RWPE2 (cell line): Measurements from ENCODE around the gene TTC39A.

ENCODE experiments used
- ATAC-seq: fragments of 200-7000 bp; cut with Tn5 transposase; 3 replicates; pipeline ENCODE4 v1.9.1; 2021; ENCODE audit warnings: low read depth
- DNase-seq: peaks from one replicate; pipeline ENCODE4 v3.0.0-alpha.2; 2020; ENCODE audit warnings: low spot score
- H3K27ac ChIP-seq: fragments of 450-650 bp; 2 replicates; pipeline ENCODE4 v1.5.1; 2017; ENCODE audit warnings: mild to moderate bottlenecking; ENCODE audit not compliant: poor library complexity, severe bottlenecking
- H3K27me3 ChIP-seq: fragments of 250-450 bp; sonication (Bioruptor Pico); 2 replicates; pipeline ENCODE4 v1.5.1; 2021; ENCODE audit warnings: mild to moderate bottlenecking, moderate library complexity; ENCODE audit not compliant: insufficient read depth, poor library complexity, severe bottlenecking
- H3K36me3 ChIP-seq: fragments of 250-450 bp; sonication (Bioruptor Pico); 2 replicates; pipeline ENCODE4 v1.5.1; 2020; ENCODE audit warnings: low read depth, mild to moderate bottlenecking, moderate library complexity
- H3K4me1 ChIP-seq: fragments of 250-450 bp; sonication (Bioruptor Pico); 2 replicates; pipeline ENCODE4 v1.5.1; 2021; ENCODE audit warnings: mild to moderate bottlenecking, moderate library complexity; ENCODE audit not compliant: insufficient read depth, poor library complexity, severe bottlenecking
- H3K4me3 ChIP-seq: fragments of 250-450 bp; sonication (Bioruptor Pico); 2 replicates; pipeline ENCODE4 v1.5.1; 2021; ENCODE audit warnings: mild to moderate bottlenecking, moderate library complexity; ENCODE audit not compliant: severe bottlenecking
- H3K9me3 ChIP-seq: fragments of 250-450 bp; sonication (Bioruptor Pico); 2 replicates; pipeline ENCODE4 v1.5.1; 2021; ENCODE audit warnings: mild to moderate bottlenecking, moderate library complexity; ENCODE audit not compliant: severe bottlenecking
- TF ChIP-seq, protein P1 (sequence below): fragments of 450-650 bp; IDR thresholded peaks from one replicate; pipeline ENCODE4 v1.5.1; 2017; ENCODE audit warnings: mild to moderate bottlenecking, moderate library complexity; ENCODE audit not compliant: poor library complexity, severe bottlenecking

Gene TTC39A

DNA sequence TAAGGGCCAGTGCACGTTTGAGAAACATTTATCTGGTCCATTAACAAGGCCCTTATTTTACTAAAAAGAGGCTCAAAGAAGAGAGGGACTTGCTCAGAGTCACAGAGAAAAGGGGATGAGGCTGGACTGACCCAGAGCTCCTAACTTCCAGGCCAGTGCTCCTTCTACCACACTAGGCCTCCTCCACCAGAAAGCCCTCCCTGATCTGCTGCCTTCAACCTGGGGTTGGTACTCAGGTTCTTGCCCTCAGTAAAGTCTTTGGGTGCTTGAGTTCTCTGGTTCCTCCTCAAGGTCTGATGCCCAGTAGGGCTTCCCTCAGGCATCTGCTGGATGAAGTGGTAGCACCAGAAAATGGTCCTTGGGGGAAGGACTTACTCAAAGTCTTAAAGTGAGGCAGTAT, 26.0 kb downstream of the TTC39A start:
- no peak for ATAC-seq
- Histone ChIP-seq H3K9me3 (no peaks in the 10 kb centered on the region), H3K4me3 (no peak overlapping the region), H3K4me1 (no peaks in the 10 kb centered on the region), H3K27me3 (no peaks in the 10 kb centered on the region), H3K36me3 (no peaks in the 10 kb centered on the region), H3K27ac (no peak overlapping the region)
- TF ChIP-seq, protein P1, sequence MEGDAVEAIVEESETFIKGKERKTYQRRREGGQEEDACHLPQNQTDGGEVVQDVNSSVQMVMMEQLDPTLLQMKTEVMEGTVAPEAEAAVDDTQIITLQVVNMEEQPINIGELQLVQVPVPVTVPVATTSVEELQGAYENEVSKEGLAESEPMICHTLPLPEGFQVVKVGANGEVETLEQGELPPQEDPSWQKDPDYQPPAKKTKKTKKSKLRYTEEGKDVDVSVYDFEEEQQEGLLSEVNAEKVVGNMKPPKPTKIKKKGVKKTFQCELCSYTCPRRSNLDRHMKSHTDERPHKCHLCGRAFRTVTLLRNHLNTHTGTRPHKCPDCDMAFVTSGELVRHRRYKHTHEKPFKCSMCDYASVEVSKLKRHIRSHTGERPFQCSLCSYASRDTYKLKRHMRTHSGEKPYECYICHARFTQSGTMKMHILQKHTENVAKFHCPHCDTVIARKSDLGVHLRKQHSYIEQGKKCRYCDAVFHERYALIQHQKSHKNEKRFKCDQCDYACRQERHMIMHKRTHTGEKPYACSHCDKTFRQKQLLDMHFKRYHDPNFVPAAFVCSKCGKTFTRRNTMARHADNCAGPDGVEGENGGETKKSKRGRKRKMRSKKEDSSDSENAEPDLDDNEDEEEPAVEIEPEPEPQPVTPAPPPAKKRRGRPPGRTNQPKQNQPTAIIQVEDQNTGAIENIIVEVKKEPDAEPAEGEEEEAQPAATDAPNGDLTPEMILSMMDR, result no peak
- no peak for DNase-seq

DNA sequence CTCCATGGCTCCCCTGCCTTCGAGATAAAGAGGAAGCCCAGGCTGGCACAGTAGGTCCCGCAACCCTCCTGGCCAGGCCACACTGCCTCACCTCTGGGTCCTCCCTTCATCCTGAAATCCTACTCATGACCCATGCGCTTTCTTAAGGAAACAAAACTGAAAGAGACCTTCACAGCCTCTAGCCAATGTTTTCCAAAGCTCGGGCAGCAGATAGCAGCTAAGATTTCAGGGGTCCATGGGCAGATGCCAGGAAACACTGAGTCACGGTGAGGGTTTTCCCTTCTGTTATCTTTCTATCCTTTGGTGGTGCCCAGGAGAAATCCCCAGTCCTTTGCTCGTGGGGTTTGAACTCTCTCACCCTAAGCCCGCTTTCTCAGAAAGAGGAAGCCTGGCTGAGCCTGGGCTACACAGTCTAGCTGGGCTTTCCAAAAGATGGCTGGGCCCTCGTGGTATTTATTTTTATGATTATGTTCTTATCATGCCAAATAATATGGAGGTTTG, 26.6 kb downstream of the TTC39A start:
- H3K27me3 ChIP-seq, result no peaks in the 10 kb centered on the region
- H3K4me3 ChIP-seq, result no peak overlapping the region
- no peaks in the 10 kb centered on the region for H3K4me1 ChIP-seq
- no peak for ATAC-seq
- H3K27ac ChIP-seq, result no peak overlapping the region
- DNase-seq, result no peak
- TF ChIP-seq, protein P1, result no peak
- H3K9me3 ChIP-seq, result no peaks in the 10 kb centered on the region
- no peaks in the 10 kb centered on the region for H3K36me3 ChIP-seq

- no peaks in the 10 kb centered on the region for H3K4me1 ChIP-seq
- H3K36me3 ChIP-seq, result no peaks in the 10 kb centered on the region
- no peak for DNase-seq
- no peak overlapping the region for H3K27ac ChIP-seq
- TF ChIP-seq, protein P1, result no peak
- H3K27me3 ChIP-seq, result no peaks in the 10 kb centered on the region
- no peak for ATAC-seq
- no peak overlapping the region for H3K4me3 ChIP-seq
- no peaks in the 10 kb centered on the region for H3K9me3 ChIP-seq
Observed at GRCh38 chr1:51303315-51303714, 27.0 kb downstream of the TTC39A start.

DNA sequence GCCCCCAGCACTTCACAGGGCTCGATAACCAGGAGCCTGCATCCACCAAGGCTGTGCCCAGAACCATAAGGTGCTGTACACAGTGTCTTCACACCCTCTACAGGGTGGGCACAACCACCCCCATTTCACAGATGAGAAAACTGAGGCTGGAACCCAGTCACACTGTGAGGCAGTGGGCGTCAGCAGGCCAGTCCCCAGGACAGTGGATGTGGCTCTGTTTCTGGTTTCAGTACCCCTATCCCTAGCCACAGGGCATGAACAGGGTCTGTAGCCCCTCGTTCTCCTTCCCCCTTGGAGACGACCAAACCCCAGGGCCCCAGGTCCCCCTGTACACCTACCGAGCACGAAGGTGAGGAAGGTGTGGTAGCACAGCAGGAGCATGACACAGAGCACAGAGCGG, 27.6 kb downstream of the TTC39A start:
- TF ChIP-seq, protein P1, result no peak
- H3K4me1 ChIP-seq, result no peaks in the 10 kb centered on the region
- DNase-seq (no peak), ATAC-seq (no peak)
- H3K36me3 ChIP-seq, result no peaks in the 10 kb centered on the region
- H3K4me3 ChIP-seq, result no peak overlapping the region
- H3K27me3 ChIP-seq, result no peaks in the 10 kb centered on the region
- no peak overlapping the region for H3K27ac ChIP-seq
- no peaks in the 10 kb centered on the region for H3K9me3 ChIP-seq

- no peak overlapping the region for H3K27ac ChIP-seq
- TF ChIP-seq, protein P1, result no peak
- H3K36me3 ChIP-seq, result no peaks in the 10 kb centered on the region
- DNase-seq (no peak), ATAC-seq (no peak)
- no peaks in the 10 kb centered on the region for H3K27me3 ChIP-seq
- H3K4me3 ChIP-seq, result no peak overlapping the region
- no peaks in the 10 kb centered on the region for H3K9me3 ChIP-seq
- H3K4me1 ChIP-seq, result no peaks in the 10 kb centered on the region
Observed at GRCh38 chr1:51302270-51302669, 28.1 kb downstream of the TTC39A start.
